ENCODE data around the gene ZNF564.

GRCh38 chr19:12496480-12496879 lies 54.8 kb downstream of the ZNF564 start:
- TF ChIP-seq, protein P1, sequence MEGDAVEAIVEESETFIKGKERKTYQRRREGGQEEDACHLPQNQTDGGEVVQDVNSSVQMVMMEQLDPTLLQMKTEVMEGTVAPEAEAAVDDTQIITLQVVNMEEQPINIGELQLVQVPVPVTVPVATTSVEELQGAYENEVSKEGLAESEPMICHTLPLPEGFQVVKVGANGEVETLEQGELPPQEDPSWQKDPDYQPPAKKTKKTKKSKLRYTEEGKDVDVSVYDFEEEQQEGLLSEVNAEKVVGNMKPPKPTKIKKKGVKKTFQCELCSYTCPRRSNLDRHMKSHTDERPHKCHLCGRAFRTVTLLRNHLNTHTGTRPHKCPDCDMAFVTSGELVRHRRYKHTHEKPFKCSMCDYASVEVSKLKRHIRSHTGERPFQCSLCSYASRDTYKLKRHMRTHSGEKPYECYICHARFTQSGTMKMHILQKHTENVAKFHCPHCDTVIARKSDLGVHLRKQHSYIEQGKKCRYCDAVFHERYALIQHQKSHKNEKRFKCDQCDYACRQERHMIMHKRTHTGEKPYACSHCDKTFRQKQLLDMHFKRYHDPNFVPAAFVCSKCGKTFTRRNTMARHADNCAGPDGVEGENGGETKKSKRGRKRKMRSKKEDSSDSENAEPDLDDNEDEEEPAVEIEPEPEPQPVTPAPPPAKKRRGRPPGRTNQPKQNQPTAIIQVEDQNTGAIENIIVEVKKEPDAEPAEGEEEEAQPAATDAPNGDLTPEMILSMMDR (IDR thresholded peaks at IDR 0.05) = no peak
- no peak for TF ChIP-seq POLR2A (IDR thresholded peaks at IDR 0.05)
- TF ChIP-seq EP300 (IDR thresholded peaks at IDR 0.05) = no peak

Data from tibial nerve (tissue), 4 donors.